ENCODE results near the gene SLC4A1. TPM values are rescaled to one million over a fixed set of nuclear protein-coding genes. Genes with fewer than 3 reads are reported as not detected.

The SLC4A1 gene
- polyA plus RNA-seq, 1 of the 3 experiments (the other 2 are of a cell fraction), result not detected

DNA sequence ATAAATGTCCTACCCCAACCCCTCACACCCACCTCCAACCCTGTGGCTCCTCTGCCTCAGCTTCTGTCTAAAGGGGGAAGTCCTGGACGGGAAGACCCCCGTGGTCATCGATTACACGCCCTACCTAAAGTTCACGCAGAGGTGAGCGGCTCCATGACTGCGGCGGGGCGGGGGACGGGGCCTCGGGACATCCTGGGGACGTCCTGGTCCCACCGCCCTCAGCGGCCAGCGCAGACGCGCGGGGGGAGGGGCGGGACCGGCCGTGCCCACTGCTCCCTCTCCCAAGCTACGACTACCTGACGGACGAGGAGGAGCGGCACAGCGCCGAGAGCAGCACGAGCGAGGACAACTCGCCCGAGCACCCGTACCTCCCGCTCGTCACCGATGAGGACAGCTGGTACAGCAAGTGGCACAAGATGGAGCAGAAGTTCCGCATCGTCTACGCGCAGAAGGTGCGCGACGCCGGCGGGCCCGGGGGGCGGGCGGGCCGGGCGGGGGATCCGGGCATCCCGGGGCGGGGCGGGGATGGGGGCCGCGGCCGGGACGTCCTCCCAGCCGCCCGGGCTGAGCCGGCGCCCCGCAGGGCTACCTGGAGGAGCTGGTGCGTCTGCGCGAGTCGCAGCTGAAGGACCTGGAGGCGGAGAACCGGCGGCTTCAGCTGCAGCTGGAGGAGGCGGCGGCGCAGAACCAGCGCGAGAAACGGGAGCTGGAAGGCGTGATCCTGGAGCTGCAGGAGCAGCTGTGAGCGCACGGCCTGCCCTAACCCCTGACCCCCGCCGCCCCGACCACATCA lies 47.1 kb upstream of the SLC4A1 start:
- no peak overlapping the region for H3K9ac ChIP-seq

DNA sequence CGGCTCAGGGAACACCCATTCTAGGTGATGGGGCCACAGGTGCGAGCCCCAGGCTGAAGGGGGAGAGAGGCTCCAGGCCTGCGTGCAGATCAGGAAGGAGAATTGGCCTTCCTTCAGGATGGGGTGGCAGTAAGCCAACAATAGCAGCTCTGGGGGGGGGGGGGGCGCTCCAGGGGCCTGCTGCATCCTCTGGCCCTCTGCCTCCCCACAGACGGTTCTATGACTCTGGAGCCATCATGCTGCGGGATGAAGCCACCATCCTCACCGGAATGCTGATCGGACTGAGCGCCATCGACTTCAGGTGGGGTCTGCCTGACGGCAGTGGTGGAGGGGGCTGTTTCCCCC lies 46.6 kb upstream of the SLC4A1 start:
- Histone ChIP-seq H3K4me1 (ENCODE audit: control insufficient read depth in 1 of 2, insufficient read depth in 2 of 2, low read depth in 1 of 2, low read length in 1 of 2) (peaks cover 0 to 20% of the 10 kb centered on the region in 2 experiments; a peak in 1 of 4 replicates), H3F3A (replicated peaks; ENCODE audit: insufficient read depth) (no peaks in the 10 kb centered on the region), H3K27ac (ENCODE audit: low read depth in 2 of 2, low read length in 1 of 2) (no peak overlapping the region), H3K9me2 (no peaks in the 10 kb centered on the region), H3K4me3 (ENCODE audit: low read depth in 2 of 2, low read length in 1 of 2) (no peak overlapping the region), H4K20me1 (ENCODE audit: insufficient read depth) (no peaks in the 10 kb centered on the region), H3K27me3 (ENCODE audit: insufficient read depth) (no peaks in the 10 kb centered on the region), H3K79me2 (ENCODE audit: insufficient read depth) (no peaks in the 10 kb centered on the region), H3K4me2 (no peak overlapping the region), H3K36me3 (replicated peaks in 1 of 2; ENCODE audit: control insufficient read depth in 1 of 2, insufficient read depth in 2 of 2, low read length in 1 of 2) (peaks cover 0 to 4% of the 10 kb centered on the region in 2 experiments), H2AFZ (ENCODE audit: low read depth) (no peak overlapping the region), H3K9me3 (no peaks in the 10 kb centered on the region), H3K9ac (no peak overlapping the region)
- peak; percentile 31 for DNase-seq
- CTCF ChIA-PET, result interaction anchor here (1.2 kb wide), 1 partner anchor 96 kb away, joined by 4 read pairs; no protein-coding TSS in a partner anchor
- WGBS (ENCODE audit: low lambda C conversion rate), result 74% methylated on average over 11 of the region's 11 CpGs
- POLR2A ChIA-PET, result no interaction called here
- TF ChIP-seq, protein P1, sequence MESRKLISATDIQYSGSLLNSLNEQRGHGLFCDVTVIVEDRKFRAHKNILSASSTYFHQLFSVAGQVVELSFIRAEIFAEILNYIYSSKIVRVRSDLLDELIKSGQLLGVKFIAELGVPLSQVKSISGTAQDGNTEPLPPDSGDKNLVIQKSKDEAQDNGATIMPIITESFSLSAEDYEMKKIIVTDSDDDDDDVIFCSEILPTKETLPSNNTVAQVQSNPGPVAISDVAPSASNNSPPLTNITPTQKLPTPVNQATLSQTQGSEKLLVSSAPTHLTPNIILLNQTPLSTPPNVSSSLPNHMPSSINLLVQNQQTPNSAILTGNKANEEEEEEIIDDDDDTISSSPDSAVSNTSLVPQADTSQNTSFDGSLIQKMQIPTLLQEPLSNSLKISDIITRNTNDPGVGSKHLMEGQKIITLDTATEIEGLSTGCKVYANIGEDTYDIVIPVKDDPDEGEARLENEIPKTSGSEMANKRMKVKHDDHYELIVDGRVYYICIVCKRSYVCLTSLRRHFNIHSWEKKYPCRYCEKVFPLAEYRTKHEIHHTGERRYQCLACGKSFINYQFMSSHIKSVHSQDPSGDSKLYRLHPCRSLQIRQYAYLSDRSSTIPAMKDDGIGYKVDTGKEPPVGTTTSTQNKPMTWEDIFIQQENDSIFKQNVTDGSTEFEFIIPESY (IDR thresholded peaks at IDR 0.05; ENCODE audit: borderline replicate concordance, low read depth), result no peak
- no peak for TF ChIP-seq TEAD4 (IDR thresholded peaks at IDR 0.05; ENCODE audit: borderline replicate concordance, insufficient read depth)
- TF ChIP-seq JUND (IDR thresholded peaks at IDR 0.05), result no peak
- no peak for TF ChIP-seq GATA2 (CRISPR knock-in tag; IDR thresholded peaks at IDR 0.05)
- no peak for TF ChIP-seq EZH2phosphoT487 (IDR thresholded peaks at IDR 0.05; ENCODE audit: borderline replicate concordance, low read depth)

More for the DNA sequence above, 47.1 kb upstream of the SLC4A1 start:
- H3K79me2 ChIP-seq (ENCODE audit: insufficient read depth), result no peaks in the 10 kb centered on the region
- no peak overlapping the region for H3K27ac ChIP-seq (ENCODE audit: low read depth in 2 of 2, low read length in 1 of 2)
- no peaks in the 10 kb centered on the region for H3K27me3 ChIP-seq (ENCODE audit: insufficient read depth)
- no peak overlapping the region for H2AFZ ChIP-seq (ENCODE audit: low read depth)
- CTCF ChIA-PET, result no interaction called here
- no peaks in the 10 kb centered on the region for H3F3A ChIP-seq (replicated peaks; ENCODE audit: insufficient read depth)
- peaks cover 0 to 9% of the 10 kb centered on the region in 2 experiments for H3K36me3 ChIP-seq (replicated peaks in 1 of 2; ENCODE audit: control insufficient read depth in 1 of 2, insufficient read depth in 2 of 2, low read length in 1 of 2)
- peak; percentile 25 for DNase-seq
- H3K4me3 ChIP-seq (ENCODE audit: low read depth in 2 of 2, low read length in 1 of 2), result no peak overlapping the region
- no peak for TF ChIP-seq ELF1 (IDR thresholded peaks at IDR 0.05)
- TF ChIP-seq FOXM1 (IDR thresholded peaks at IDR 0.05; ENCODE audit: low read depth), result no peak
- TF ChIP-seq TEAD4 (IDR thresholded peaks at IDR 0.05; ENCODE audit: borderline replicate concordance, insufficient read depth), result no peak
- TF ChIP-seq SMC3 (IDR thresholded peaks at IDR 0.05; ENCODE audit: low read depth, low read length), result no peak
- TF ChIP-seq, protein P2, sequence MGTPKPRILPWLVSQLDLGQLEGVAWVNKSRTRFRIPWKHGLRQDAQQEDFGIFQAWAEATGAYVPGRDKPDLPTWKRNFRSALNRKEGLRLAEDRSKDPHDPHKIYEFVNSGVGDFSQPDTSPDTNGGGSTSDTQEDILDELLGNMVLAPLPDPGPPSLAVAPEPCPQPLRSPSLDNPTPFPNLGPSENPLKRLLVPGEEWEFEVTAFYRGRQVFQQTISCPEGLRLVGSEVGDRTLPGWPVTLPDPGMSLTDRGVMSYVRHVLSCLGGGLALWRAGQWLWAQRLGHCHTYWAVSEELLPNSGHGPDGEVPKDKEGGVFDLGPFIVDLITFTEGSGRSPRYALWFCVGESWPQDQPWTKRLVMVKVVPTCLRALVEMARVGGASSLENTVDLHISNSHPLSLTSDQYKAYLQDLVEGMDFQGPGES (IDR thresholded peaks at IDR 0.05; ENCODE audit: low read depth, low read length), result no peak
- no peak for TF ChIP-seq TCF12 (IDR thresholded peaks at IDR 0.05)
- TF ChIP-seq, protein P3, sequence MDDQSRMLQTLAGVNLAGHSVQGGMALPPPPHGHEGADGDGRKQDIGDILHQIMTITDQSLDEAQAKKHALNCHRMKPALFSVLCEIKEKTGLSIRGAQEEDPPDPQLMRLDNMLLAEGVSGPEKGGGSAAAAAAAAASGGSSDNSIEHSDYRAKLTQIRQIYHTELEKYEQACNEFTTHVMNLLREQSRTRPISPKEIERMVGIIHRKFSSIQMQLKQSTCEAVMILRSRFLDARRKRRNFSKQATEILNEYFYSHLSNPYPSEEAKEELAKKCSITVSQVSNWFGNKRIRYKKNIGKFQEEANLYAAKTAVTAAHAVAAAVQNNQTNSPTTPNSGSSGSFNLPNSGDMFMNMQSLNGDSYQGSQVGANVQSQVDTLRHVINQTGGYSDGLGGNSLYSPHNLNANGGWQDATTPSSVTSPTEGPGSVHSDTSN (IDR thresholded peaks at IDR 0.05), result no peak
- TF ChIP-seq, protein P1 (IDR thresholded peaks at IDR 0.05; ENCODE audit: borderline replicate concordance, low read depth), result no peak
- TF ChIP-seq RFX5 (IDR thresholded peaks at IDR 0.05; ENCODE audit: low read length), result no peak
- TF ChIP-seq, protein P4, sequence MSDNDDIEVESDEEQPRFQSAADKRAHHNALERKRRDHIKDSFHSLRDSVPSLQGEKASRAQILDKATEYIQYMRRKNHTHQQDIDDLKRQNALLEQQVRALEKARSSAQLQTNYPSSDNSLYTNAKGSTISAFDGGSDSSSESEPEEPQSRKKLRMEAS (IDR thresholded peaks at IDR 0.05; ENCODE audit: low read depth), result no peak
- H3K4me2 ChIP-seq, result no peak overlapping the region
- no peaks in the 10 kb centered on the region for H3K9me3 ChIP-seq
- H4K20me1 ChIP-seq (ENCODE audit: insufficient read depth), result no peaks in the 10 kb centered on the region
- no peaks in the 10 kb centered on the region for H3K9me2 ChIP-seq
- WGBS (ENCODE audit: low lambda C conversion rate), result 88% methylated on average over 80 of the region's 81 CpGs
- POLR2A ChIA-PET, result no interaction called here
- H3K4me1 ChIP-seq (ENCODE audit: control insufficient read depth in 1 of 2, insufficient read depth in 2 of 2, low read depth in 1 of 2, low read length in 1 of 2), result peaks cover 0 to 15% of the 10 kb centered on the region in 2 experiments; a peak in 1 of 4 replicates
